Cerebellar cortex (tissue), 1 donor: ENCODE measurements around the gene JMY.
"Not testable (repeated sequence)": the region's sequence is repeated elsewhere in the genome, so short reads cannot be mapped to it uniquely, and the experiment has no call there.

Experiments
- DNase-seq: peaks from one replicate; pipeline ENCODE4 v3.0.0-alpha.2; 2015; ENCODE audit warnings: low spot score

JMY gene

GRCh38 chr5:79237740-79238560 is 2.0 kb downstream of the JMY start:
- DNase-seq = no peak

- no peak for DNase-seq
Measured at GRCh38 chr5:79240561-79240960, 4.6 kb downstream of the JMY start.

GRCh38 chr5:79241535-79241979 is 5.6 kb downstream of the JMY start:
- no peak for DNase-seq

- DNase-seq = no peak
Measured at GRCh38 chr5:79242242-79243039, 6.5 kb downstream of the JMY start.

GRCh38 chr5:79243224-79243623 is 7.3 kb downstream of the JMY start:
- no peak for DNase-seq

- DNase-seq = not testable (repeated sequence)
Measured at GRCh38 chr5:79254067-79254466, 18.1 kb downstream of the JMY start.

- peak; percentile 45 for DNase-seq
Measured at GRCh38 chr5:79255786-79256557, 20.0 kb downstream of the JMY start.

- DNase-seq = no peak
Measured at GRCh38 chr5:79256563-79256962, 20.6 kb downstream of the JMY start.

GRCh38 chr5:79257314-79257713 is 21.4 kb downstream of the JMY start:
- DNase-seq = no peak

- DNase-seq = no peak
Measured at GRCh38 chr5:79258801-79259200, 22.9 kb downstream of the JMY start.

- no peak for DNase-seq
Measured at GRCh38 chr5:79259383-79259782, 23.5 kb downstream of the JMY start.

GRCh38 chr5:79259810-79260209 is 23.9 kb downstream of the JMY start:
- no peak for DNase-seq

- no peak for DNase-seq
Measured at GRCh38 chr5:79261897-79262296, 26.0 kb downstream of the JMY start.

- no peak for DNase-seq
Measured at GRCh38 chr5:79263290-79263689, 27.4 kb downstream of the JMY start.

GRCh38 chr5:79267180-79267579 is 31.2 kb downstream of the JMY start:
- DNase-seq = no peak

- no peak for DNase-seq
Measured at GRCh38 chr5:79269733-79270166, 33.8 kb downstream of the JMY start.

- DNase-seq = no peak
Measured at GRCh38 chr5:79273341-79273740, 37.4 kb downstream of the JMY start.

- no peak for DNase-seq
Measured at GRCh38 chr5:79284846-79285245, 48.9 kb downstream of the JMY start.

- no peak for DNase-seq
Measured at GRCh38 chr5:79285285-79285684, 49.4 kb downstream of the JMY start.

- no peak for DNase-seq
Measured at GRCh38 chr5:79285833-79286232, 49.9 kb downstream of the JMY start.

GRCh38 chr5:79287380-79287779 is 51.4 kb downstream of the JMY start:
- no peak for DNase-seq

- no peak for DNase-seq
Measured at GRCh38 chr5:79287907-79288306, 52.0 kb downstream of the JMY start.
